GM12878 (cell line): ENCODE measurements around the gene GIGYF2. TPM values are rescaled to one million over a fixed set of nuclear protein-coding genes. Genes with fewer than 3 reads are reported as not detected.

Source experiments
- ATAC-seq: fragments of 200-7000 bp; cut with Tn5 transposase; 3 replicates; pipeline ENCODE4 v1.9.1; 2020; ENCODE audit warnings: mild to moderate bottlenecking, moderate library complexity
- BruUV-seq: library from RNA; stranded (reverse); fragments of 400-500 nt; replicated peaks from 2 replicates; lab custom pipeline; 2021; lab: Mats Ljungman, UMichigan
- CTCF ChIA-PET: fragments of 300-600 bp; sonication (Branson Sonifier 250); formaldehyde crosslinking; extraction: SDS; loops from one replicate; lab custom pipeline; 2021; ENCODE audit warnings: inconsistent platforms; lab: Yijun Ruan, JAX
- POLR2A ChIA-PET: fragments of 350-600 bp; formaldehyde crosslinking; extraction: SDS; loops from one replicate; lab custom pipeline; 2021; ENCODE audit warnings: inconsistent platforms; lab: Charles Lee
- RAD21 ChIA-PET: fragments of 300-600 bp; sonication (Branson Sonifier 250); formaldehyde crosslinking; loops from one replicate; lab custom pipeline; 2023; ENCODE audit warnings: antibody characterized with exemption; ENCODE audit not compliant: unreplicated experiment; lab: Charles Lee
- SMC1A ChIA-PET: fragments of 300-600 bp; sonication (Branson Sonifier 250); formaldehyde crosslinking; loops from one replicate; lab custom pipeline; 2023; ENCODE audit not compliant: unreplicated experiment, uncharacterized antibody; lab: Charles Lee
- DNase-seq: peaks from one replicate; pipeline ENCODE4 v3.0.0-alpha.2; 2011; ENCODE audit warnings: low read depth, low spot score
- FAIRE-seq: peaks from 3 replicates; lab custom pipeline; 2011; peaks lifted over from hg19 to GRCh38; lab: Jason Lieb, UNC
- H2AFZ ChIP-seq: 2 replicates; pipeline ENCODE4 v1.6.0; 2011; ENCODE audit warnings: low read depth, low read length, control low read depth; ENCODE audit not compliant: control insufficient read depth
- H3K27ac ChIP-seq: 2 replicates; pipeline ENCODE4 v1.5.1; 2011; ENCODE audit warnings: control low read depth; ENCODE audit not compliant: control insufficient read depth, insufficient read depth
- H3K27me3 ChIP-seq, 2 experiments: replicated peaks in 1 of 2; 2 replicates each; pipeline versions ENCODE4 v1.6.0 to v1.6.1; 2011; ENCODE audit warnings: low read length in 1 of 2; ENCODE audit not compliant: control insufficient read depth in 2 of 2, insufficient read depth in 2 of 2
- H3K36me3 ChIP-seq, 2 experiments: 2 replicates each; pipeline ENCODE4 v1.5.1; 2011; ENCODE audit warnings: low read length in 1 of 2; ENCODE audit not compliant: control insufficient read depth in 2 of 2, insufficient read depth in 2 of 2
- H3K4me1 ChIP-seq: 2 replicates; pipeline ENCODE4 v1.6.1; 2011; ENCODE audit warnings: mild to moderate bottlenecking, low read length, moderate library complexity, mixed read lengths; ENCODE audit not compliant: control insufficient read depth, insufficient read depth
- H3K4me2 ChIP-seq: 2 replicates; pipeline ENCODE4 v1.6.0; 2011; ENCODE audit warnings: control low read depth; ENCODE audit not compliant: control insufficient read depth, insufficient read depth
- H3K4me3 ChIP-seq: fragments of 200-600 bp; sonication (generic); 2 replicates; pipeline ENCODE4 v1.5.1; 2016
- H3K79me2 ChIP-seq: 2 replicates; pipeline ENCODE4 v1.6.0; 2011; ENCODE audit warnings: low read length; ENCODE audit not compliant: control insufficient read depth, insufficient read depth
- H3K9ac ChIP-seq: 2 replicates; pipeline ENCODE4 v1.8.0; 2011; ENCODE audit warnings: low read length, control low read depth, mixed read lengths; ENCODE audit not compliant: control insufficient read depth, insufficient read depth
- H3K9me3 ChIP-seq: replicated peaks from 3 replicates; pipeline ENCODE4 v1.5.1; 2011; ENCODE audit warnings: mild to moderate bottlenecking, low read length; ENCODE audit not compliant: control insufficient read depth, insufficient read depth
- H4K20me1 ChIP-seq: 2 replicates; pipeline ENCODE4 v1.6.0; 2011; ENCODE audit not compliant: control insufficient read depth, insufficient read depth
- CHD2 ChIP-seq: IDR thresholded peaks from 2 replicates; pipeline ENCODE4 v1.6.1; 2011; ENCODE audit warnings: low read depth, low read length, improper control_type of control experiment, borderline replicate concordance
- EED ChIP-seq: sonication (generic); IDR thresholded peaks from 2 replicates; pipeline ENCODE4 v1.6.1; 2016; ENCODE audit warnings: antibody characterized with exemption, low read depth
- MEF2A ChIP-seq: IDR thresholded peaks from 2 replicates; pipeline ENCODE4 v1.6.1; 2011; ENCODE audit warnings: low read depth, mild to moderate bottlenecking, low read length, moderate library complexity; ENCODE audit not compliant: insufficient read depth
- NBN ChIP-seq: fragments of 450-650 bp; IDR thresholded peaks from 2 replicates; pipeline ENCODE4 v1.6.1; 2016
- SP1 ChIP-seq: IDR thresholded peaks from one replicate; pipeline ENCODE4 v1.6.1; 2011; ENCODE audit warnings: low read depth, low read length
- YBX1 ChIP-seq: fragments of 450-650 bp; IDR thresholded peaks from 2 replicates; pipeline ENCODE4 v1.6.1; 2016; ENCODE audit warnings: antibody characterized with exemption
- ZNF384 ChIP-seq: IDR thresholded peaks from 2 replicates; pipeline ENCODE4 v1.6.1; 2012; ENCODE audit warnings: low read depth, mild to moderate bottlenecking, low read length, improper control_type of control experiment, borderline replicate concordance
- WGBS: methylation state at CpG from one replicate; pipeline ENCODE4 v1.1.6; 2016; ENCODE audit warnings: low lambda C conversion rate; ENCODE audit not compliant: insufficient replicate concordance, insufficient coverage; ENCODE audit errors: missing lambda C conversion rate; 5-methylcytosine and 5-hydroxymethylcytosine counted together
- in situ Hi-C: fragments of 300-500 bp; cut with MboI; formaldehyde crosslinking; loops from 9 replicates; pipeline ENCODE4 v1.14.3; 2018; ENCODE audit warnings: mixed read lengths
- intact Hi-C: fragments of 100-400 bp; cut with micrococcal nuclease; formaldehyde crosslinking; loops from one replicate; pipeline ENCODE4 v1.14.2; 2022; ENCODE audit not compliant: unreplicated experiment
- polyA plus RNA-seq, 11 experiments: library from polyadenylated mRNA; depleted of rRNA in 4 of 11; unstranded in 6 of 11; stranded (reverse) in 5 of 11; fragments of >200 nt; fragmentation: Nextera tagmentation in 4 of 11; fragmentation: Illumina TruSeq in 1 of 11; extraction: Ambion mirVana in 4 of 11; extraction: Trizol in 1 of 11; gene quantifications; 1 replicate in 1 of 11; 2 replicates in 10 of 11; pipeline versions ENCODE4 v1.2.1 to v1.2.3, GENCODE V29; 2011 to 2016; ENCODE audit warnings: inconsistent platforms in 2 of 11, missing spikeins in 2 of 11, low read depth in 1 of 11
- total RNA-seq, 4 experiments: library from RNA; depleted of rRNA in 3 of 4; stranded (reverse); fragments of >200 nt in 3 of 4; fragmentation: Illumina TruSeq in 1 of 4; extraction: Trizol in 1 of 4; gene quantifications; 2 replicates each; pipeline versions ENCODE4 v1.2.1 to v1.2.3, GENCODE V29; 2013 to 2021
- TF ChIP-seq, protein P1 (sequence below): fragments of 450-650 bp; IDR thresholded peaks from 2 replicates; pipeline ENCODE4 v1.6.1; 2018; ENCODE audit warnings: borderline replicate concordance, mild to moderate bottlenecking; ENCODE audit not compliant: partially characterized antibody
- TF ChIP-seq, protein P2 (sequence below): fragments of 450-650 bp; IDR thresholded peaks from 2 replicates; pipeline ENCODE4 v1.6.1; 2017; ENCODE audit warnings: borderline replicate concordance
- TF ChIP-seq, protein P3 (sequence below): fragments of 450-650 bp; IDR thresholded peaks from 2 replicates; pipeline ENCODE4 v1.6.1; 2016; ENCODE audit warnings: mild to moderate bottlenecking

GIGYF2 gene
- total and polyA plus RNA-seq, 10 of the 15 experiments (the other 5 are each of a cell fraction or from before 2014, with no cell fraction given): 12.2 to 47.2 (median 39.0) TPM

DNA sequence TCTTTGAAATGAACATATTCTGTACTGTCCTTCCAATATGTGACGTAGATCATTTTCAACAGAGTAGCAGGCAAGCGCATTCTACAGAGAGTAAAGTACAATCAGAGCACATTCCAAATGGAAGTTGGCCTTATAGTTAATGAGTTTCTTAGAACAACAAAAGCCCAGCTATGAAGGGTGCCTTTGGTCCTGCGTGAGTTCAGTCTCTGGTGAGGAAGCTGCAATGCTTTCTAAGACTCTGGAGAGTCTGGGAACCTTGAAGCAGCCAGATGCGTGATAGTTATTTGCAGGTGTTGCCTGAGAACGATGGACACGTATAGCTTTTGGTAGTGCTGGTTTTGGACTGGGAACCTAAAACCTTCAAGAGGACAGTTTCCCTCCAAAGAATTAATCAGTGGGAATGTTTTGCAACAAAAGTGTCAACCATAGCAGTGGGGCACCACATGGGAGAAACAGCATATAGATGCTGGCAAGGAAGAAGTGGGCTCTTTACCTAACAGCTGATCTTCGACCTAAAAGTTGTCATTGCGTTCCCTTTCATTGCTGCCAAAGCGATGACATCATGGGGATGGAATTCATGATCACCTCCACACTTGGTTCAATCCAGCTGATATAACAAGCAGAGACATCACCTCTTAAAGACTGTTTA, 163.6 kb downstream of the GIGYF2 start:
- ChIA-PET POLR2A (no interaction called here), CTCF (interaction anchor here (0.6 to 2.9 kb wide), 4 partner anchors 146 to 391 kb away, joined by 3 to 7 read pairs (median 4); partner anchors contain the start of gene ATG16L1), RAD21 (no interaction called here), SMC1A (interaction anchor here (0.7 to 2.0 kb wide), 3 partner anchors 27 to 193 kb away, joined by 3 to 4 read pairs (median 4); no protein-coding TSS in a partner anchor)
- no peak overlapping the region for H3K4me3 ChIP-seq
- no peaks in the 10 kb centered on the region for H3K27me3 ChIP-seq
- no peak overlapping the region for H3K9ac ChIP-seq
- DNase-seq (no peak), FAIRE-seq (no peak), ATAC-seq (no peak)
- H4K20me1 ChIP-seq: no peaks in the 10 kb centered on the region
- no TSS peak for BruUV-seq
- H3K4me1 ChIP-seq: no peaks in the 10 kb centered on the region
- in situ Hi-C loops (no loop called here), intact Hi-C loops (no loop called here)
- no peak overlapping the region for H3K4me2 ChIP-seq
- WGBS: 97% methylated on average over 9 of the region's 9 CpGs
- H3K79me2 ChIP-seq: no peaks in the 10 kb centered on the region
- TF ChIP-seq, protein P1, sequence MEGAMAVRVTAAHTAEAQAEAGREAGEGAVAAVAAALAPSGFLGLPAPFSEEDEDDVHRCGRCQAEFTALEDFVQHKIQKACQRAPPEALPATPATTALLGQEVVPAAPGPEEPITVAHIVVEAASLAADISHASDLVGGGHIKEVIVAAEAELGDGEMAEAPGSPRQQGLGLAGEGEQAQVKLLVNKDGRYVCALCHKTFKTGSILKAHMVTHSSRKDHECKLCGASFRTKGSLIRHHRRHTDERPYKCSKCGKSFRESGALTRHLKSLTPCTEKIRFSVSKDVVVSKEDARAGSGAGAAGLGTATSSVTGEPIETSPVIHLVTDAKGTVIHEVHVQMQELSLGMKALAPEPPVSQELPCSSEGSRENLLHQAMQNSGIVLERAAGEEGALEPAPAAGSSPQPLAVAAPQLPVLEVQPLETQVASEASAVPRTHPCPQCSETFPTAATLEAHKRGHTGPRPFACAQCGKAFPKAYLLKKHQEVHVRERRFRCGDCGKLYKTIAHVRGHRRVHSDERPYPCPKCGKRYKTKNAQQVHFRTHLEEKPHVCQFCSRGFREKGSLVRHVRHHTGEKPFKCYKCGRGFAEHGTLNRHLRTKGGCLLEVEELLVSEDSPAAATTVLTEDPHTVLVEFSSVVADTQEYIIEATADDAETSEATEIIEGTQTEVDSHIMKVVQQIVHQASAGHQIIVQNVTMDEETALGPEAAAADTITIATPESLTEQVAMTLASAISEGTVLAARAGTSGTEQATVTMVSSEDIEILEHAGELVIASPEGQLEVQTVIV: no peak
- TF ChIP-seq EED (no peak), YBX1 (no peak), CHD2 (no peak), SP1 (no peak), ZNF384 (no peak), MEF2A (no peak), NBN (no peak)
- TF ChIP-seq, protein P2, sequence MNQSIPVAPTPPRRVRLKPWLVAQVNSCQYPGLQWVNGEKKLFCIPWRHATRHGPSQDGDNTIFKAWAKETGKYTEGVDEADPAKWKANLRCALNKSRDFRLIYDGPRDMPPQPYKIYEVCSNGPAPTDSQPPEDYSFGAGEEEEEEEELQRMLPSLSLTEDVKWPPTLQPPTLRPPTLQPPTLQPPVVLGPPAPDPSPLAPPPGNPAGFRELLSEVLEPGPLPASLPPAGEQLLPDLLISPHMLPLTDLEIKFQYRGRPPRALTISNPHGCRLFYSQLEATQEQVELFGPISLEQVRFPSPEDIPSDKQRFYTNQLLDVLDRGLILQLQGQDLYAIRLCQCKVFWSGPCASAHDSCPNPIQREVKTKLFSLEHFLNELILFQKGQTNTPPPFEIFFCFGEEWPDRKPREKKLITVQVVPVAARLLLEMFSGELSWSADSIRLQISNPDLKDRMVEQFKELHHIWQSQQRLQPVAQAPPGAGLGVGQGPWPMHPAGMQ: no peak
- TF ChIP-seq, protein P3, sequence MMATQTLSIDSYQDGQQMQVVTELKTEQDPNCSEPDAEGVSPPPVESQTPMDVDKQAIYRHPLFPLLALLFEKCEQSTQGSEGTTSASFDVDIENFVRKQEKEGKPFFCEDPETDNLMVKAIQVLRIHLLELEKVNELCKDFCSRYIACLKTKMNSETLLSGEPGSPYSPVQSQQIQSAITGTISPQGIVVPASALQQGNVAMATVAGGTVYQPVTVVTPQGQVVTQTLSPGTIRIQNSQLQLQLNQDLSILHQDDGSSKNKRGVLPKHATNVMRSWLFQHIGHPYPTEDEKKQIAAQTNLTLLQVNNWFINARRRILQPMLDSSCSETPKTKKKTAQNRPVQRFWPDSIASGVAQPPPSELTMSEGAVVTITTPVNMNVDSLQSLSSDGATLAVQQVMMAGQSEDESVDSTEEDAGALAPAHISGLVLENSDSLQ: no peak
- no peaks in the 10 kb centered on the region for H3K9me3 ChIP-seq
- H3K27ac ChIP-seq: no peak overlapping the region
- H3K36me3 ChIP-seq: peaks cover 6 to 17% of the 10 kb centered on the region in 2 experiments; a peak in 3 of 4 replicates
- no peak overlapping the region for H2AFZ ChIP-seq
